Vagina (tissue), 2 donors: Measurements from ENCODE around the gene ADCY1.

ENCODE experiments used
- CTCF ChIP-seq, 3 experiments: fragments of 450-650 bp in 2 of 3; fragments of 200-600 bp in 1 of 3; sonication (generic) in 1 of 3; IDR thresholded peaks; one replicate each; pipeline ENCODE4 v1.5.1; 2017 to 2019; ENCODE audit warnings: antibody characterized with exemption in 3 of 3, mild to moderate bottlenecking in 2 of 3, moderate library complexity in 2 of 3
- POLR2A ChIP-seq, 2 donors: fragments of 450-650 bp; IDR thresholded peaks; one replicate each; pipeline ENCODE4 v1.6.1; 2017; ENCODE audit warnings: antibody characterized with exemption in 2 of 2, mild to moderate bottlenecking in 2 of 2, moderate library complexity in 2 of 2
- POLR2AphosphoS5 ChIP-seq, 2 donors: sonication (generic); formaldehyde crosslinking; IDR thresholded peaks; one replicate each; pipeline ENCODE4 v1.9.0; 2017; ENCODE audit warnings: antibody characterized with exemption in 2 of 2, mild to moderate bottlenecking in 2 of 2, low read depth in 1 of 2; ENCODE audit not compliant: insufficient read depth in 1 of 2

GRCh38 chr7:45686441-45687184 is 112.4 kb downstream of the ADCY1 start:
- TF ChIP-seq CTCF (IDR thresholded peaks at IDR 0.05) (no peak), POLR2AphosphoS5 (IDR thresholded peaks at IDR 0.05; ENCODE audit: insufficient read depth in 1 of 2, low read depth in 1 of 2) (no peak), POLR2A (IDR thresholded peaks at IDR 0.05) (no peak)
